ENCODE results near the gene HPGD. TPM values are rescaled to one million over a fixed set of nuclear protein-coding genes. Genes with fewer than 3 reads are reported as not detected.

HPGD gene
- total and polyA plus RNA-seq, 9 of the 15 experiments (the other 6 are each of a cell fraction or from before 2014, with no cell fraction given): 2.3 to 8.6 (median 4.8) TPM

DNA sequence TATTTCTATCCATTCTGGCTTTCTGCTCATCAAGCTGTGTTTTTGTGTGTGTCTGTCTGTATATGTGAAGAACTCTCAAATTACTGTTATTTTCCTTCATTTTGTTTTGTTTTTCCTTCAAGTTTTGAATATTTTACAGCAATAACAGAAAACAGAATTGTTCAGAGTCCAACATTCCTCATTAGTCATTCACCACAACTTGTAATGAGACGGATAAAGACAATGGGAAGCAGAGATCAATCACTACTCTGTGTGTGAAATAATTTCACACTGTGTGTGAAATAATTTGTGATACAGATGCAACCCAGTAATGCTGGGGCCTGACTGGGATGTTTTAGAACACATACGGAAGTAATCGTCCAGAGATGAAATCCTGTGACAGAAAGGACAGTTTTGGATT is 55.2 kb downstream of the HPGD start (continued):
- TF ChIP-seq, protein P1, sequence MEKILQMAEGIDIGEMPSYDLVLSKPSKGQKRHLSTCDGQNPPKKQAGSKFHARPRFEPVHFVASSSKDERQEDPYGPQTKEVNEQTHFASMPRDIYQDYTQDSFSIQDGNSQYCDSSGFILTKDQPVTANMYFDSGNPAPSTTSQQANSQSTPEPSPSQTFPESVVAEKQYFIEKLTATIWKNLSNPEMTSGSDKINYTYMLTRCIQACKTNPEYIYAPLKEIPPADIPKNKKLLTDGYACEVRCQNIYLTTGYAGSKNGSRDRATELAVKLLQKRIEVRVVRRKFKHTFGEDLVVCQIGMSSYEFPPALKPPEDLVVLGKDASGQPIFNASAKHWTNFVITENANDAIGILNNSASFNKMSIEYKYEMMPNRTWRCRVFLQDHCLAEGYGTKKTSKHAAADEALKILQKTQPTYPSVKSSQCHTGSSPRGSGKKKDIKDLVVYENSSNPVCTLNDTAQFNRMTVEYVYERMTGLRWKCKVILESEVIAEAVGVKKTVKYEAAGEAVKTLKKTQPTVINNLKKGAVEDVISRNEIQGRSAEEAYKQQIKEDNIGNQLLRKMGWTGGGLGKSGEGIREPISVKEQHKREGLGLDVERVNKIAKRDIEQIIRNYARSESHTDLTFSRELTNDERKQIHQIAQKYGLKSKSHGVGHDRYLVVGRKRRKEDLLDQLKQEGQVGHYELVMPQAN (IDR thresholded peaks at IDR 0.05; ENCODE audit: borderline replicate concordance): no peak
- TF ChIP-seq, protein P2, sequence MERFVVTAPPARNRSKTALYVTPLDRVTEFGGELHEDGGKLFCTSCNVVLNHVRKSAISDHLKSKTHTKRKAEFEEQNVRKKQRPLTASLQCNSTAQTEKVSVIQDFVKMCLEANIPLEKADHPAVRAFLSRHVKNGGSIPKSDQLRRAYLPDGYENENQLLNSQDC (CRISPR knock-in tag; IDR thresholded peaks at IDR 0.05): no peak
- no peak for TF ChIP-seq RAD21 (CRISPR knock-in tag; conservative IDR thresholded peaks at IDR 0.05 in 1 of 2, IDR thresholded peaks at IDR 0.05 in 1 of 2)
- TF ChIP-seq NUFIP1 (IDR thresholded peaks at IDR 0.05; ENCODE audit: partially characterized antibody): no peak
- TF ChIP-seq CSDE1 (IDR thresholded peaks at IDR 0.05): no peak
- TF ChIP-seq HDAC6 (IDR thresholded peaks at IDR 0.05; ENCODE audit: low read depth, low read length): no peak
- no peak for TF ChIP-seq OTX1 (CRISPR knock-in tag; IDR thresholded peaks at IDR 0.05)
- TF ChIP-seq ZKSCAN1 (IDR thresholded peaks at IDR 0.05; ENCODE audit: low read depth, low read length): no peak

DNA sequence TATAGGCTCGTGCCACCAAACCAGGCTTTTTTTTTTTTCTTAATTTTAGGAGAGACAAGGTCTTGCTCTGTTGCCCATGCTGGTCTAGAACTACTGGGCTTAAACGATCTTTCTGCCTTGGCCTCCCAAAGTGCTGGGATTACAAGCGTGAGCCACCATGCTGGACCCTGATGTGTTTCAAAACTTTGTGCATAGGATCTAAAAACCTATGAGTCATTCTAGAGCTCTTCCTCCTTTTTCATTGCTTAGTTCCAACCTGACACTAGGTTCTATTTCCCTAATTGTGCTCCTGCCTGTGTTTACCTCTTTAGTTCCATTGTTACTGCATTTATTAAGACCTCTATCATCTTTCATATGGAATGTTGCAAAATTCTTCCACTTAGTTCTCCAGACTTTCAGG is 57.3 kb downstream of the HPGD start:
- ChIA-PET POLR2A (no interaction called here), CTCF (ENCODE audit: low intra/inter-chr PET ratio) (no interaction called here)
- 61% methylated on average over 3 of the region's 3 CpGs for WGBS (ENCODE audit: insufficient coverage, low coverage, missing lambda C conversion rate)
- Histone ChIP-seq H4K20me1 (replicated peaks; ENCODE audit: control insufficient read depth, insufficient read depth, low read length) (no peaks in the 10 kb centered on the region), H3K36me3 (ENCODE audit: control insufficient read depth, insufficient read depth, low read length) (no peaks in the 10 kb centered on the region), H3K9me1 (ENCODE audit: control insufficient read depth, insufficient read depth, low read length) (no peaks in the 10 kb centered on the region), H3K9me3 (replicated peaks; ENCODE audit: control insufficient read depth, insufficient read depth, low read depth, low read length) (no peaks in the 10 kb centered on the region), H3K27ac (ENCODE audit: extremely low read depth, low read depth, low read length) (no peak overlapping the region), H3K27me3 (ENCODE audit: control insufficient read depth in 2 of 2, insufficient read depth in 2 of 2, low read length in 2 of 2) (no peaks in the 10 kb centered on the region), H2AFZ (ENCODE audit: low read depth, low read length) (no peak overlapping the region), H3K4me1 (replicated peaks in 1 of 2; ENCODE audit: control insufficient read depth in 2 of 2, insufficient read depth in 2 of 2, low read length in 2 of 2) (no peaks in the 10 kb centered on the region), H3K79me2 (ENCODE audit: control insufficient read depth, insufficient read depth, low read length) (no peaks in the 10 kb centered on the region), H3K4me3 (no peak overlapping the region), H3K4me2 (ENCODE audit: insufficient read depth, low read length) (no peak overlapping the region), H3K9ac (ENCODE audit: insufficient read depth in 1 of 2, low read depth in 2 of 2, low read length in 2 of 2) (no peak overlapping the region)
- DNase-seq (ENCODE audit: extremely low read depth in 1 of 4, low spot score in 3 of 4): no peak
- BruUV-seq (replicated peaks): no TSS peak
- FAIRE-seq: no peak
- intact Hi-C loops (cut with micrococcal nuclease): no loop called here
- in situ Hi-C loops (cut with MboI): no loop called here
- no peak for ATAC-seq
- TF ChIP-seq, protein P3, sequence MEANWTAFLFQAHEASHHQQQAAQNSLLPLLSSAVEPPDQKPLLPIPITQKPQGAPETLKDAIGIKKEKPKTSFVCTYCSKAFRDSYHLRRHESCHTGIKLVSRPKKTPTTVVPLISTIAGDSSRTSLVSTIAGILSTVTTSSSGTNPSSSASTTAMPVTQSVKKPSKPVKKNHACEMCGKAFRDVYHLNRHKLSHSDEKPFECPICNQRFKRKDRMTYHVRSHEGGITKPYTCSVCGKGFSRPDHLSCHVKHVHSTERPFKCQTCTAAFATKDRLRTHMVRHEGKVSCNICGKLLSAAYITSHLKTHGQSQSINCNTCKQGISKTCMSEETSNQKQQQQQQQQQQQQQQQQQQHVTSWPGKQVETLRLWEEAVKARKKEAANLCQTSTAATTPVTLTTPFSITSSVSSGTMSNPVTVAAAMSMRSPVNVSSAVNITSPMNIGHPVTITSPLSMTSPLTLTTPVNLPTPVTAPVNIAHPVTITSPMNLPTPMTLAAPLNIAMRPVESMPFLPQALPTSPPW (CRISPR knock-in tag; IDR thresholded peaks at IDR 0.05): no peak
- TF ChIP-seq LCOR (CRISPR knock-in tag; IDR thresholded peaks at IDR 0.05) (no peak), TCF7L2 (IDR thresholded peaks at IDR 0.05; ENCODE audit: low read depth, low read length) (no peak)
- TF ChIP-seq, protein P4, sequence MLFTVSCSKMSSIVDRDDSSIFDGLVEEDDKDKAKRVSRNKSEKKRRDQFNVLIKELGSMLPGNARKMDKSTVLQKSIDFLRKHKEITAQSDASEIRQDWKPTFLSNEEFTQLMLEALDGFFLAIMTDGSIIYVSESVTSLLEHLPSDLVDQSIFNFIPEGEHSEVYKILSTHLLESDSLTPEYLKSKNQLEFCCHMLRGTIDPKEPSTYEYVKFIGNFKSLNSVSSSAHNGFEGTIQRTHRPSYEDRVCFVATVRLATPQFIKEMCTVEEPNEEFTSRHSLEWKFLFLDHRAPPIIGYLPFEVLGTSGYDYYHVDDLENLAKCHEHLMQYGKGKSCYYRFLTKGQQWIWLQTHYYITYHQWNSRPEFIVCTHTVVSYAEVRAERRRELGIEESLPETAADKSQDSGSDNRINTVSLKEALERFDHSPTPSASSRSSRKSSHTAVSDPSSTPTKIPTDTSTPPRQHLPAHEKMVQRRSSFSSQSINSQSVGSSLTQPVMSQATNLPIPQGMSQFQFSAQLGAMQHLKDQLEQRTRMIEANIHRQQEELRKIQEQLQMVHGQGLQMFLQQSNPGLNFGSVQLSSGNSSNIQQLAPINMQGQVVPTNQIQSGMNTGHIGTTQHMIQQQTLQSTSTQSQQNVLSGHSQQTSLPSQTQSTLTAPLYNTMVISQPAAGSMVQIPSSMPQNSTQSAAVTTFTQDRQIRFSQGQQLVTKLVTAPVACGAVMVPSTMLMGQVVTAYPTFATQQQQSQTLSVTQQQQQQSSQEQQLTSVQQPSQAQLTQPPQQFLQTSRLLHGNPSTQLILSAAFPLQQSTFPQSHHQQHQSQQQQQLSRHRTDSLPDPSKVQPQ (CRISPR knock-in tag; IDR thresholded peaks at IDR 0.05; ENCODE audit: borderline replicate concordance): no peak
- TF ChIP-seq, protein P5, sequence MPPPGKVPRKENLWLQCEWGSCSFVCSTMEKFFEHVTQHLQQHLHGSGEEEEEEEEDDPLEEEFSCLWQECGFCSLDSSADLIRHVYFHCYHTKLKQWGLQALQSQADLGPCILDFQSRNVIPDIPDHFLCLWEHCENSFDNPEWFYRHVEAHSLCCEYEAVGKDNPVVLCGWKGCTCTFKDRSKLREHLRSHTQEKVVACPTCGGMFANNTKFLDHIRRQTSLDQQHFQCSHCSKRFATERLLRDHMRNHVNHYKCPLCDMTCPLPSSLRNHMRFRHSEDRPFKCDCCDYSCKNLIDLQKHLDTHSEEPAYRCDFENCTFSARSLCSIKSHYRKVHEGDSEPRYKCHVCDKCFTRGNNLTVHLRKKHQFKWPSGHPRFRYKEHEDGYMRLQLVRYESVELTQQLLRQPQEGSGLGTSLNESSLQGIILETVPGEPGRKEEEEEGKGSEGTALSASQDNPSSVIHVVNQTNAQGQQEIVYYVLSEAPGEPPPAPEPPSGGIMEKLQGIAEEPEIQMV (tag; conservative IDR thresholded peaks at IDR 0.05; ENCODE audit: low read depth): no peak
